Mesothelial cell of epicardium (in vitro differentiated cells): Measurements from ENCODE around the gene MAPK4. TPM values are rescaled to one million over a fixed set of nuclear protein-coding genes. Genes with fewer than 3 reads are reported as not detected.

ENCODE experiments used
- DNase-seq, 2 experiments: peaks; one replicate each; pipeline ENCODE4 v3.0.0; 2021; ENCODE audit warnings: low spot score in 2 of 2; ENCODE audit not compliant: unreplicated experiment in 2 of 2
- H3K27ac Mint-ChIP-seq: 2 replicates; pipeline ENCODE4 v1.8.0; 2021; ENCODE audit warnings: mixed read lengths
- H3K27me3 Mint-ChIP-seq: 2 replicates; pipeline ENCODE4 v1.8.0; 2021; ENCODE audit warnings: low read depth, mixed read lengths
- H3K36me3 Mint-ChIP-seq: 2 replicates; pipeline ENCODE4 v1.8.0; 2021; ENCODE audit warnings: mixed read lengths
- H3K4me1 Mint-ChIP-seq: 2 replicates; pipeline ENCODE4 v1.8.0; 2021; ENCODE audit warnings: mixed read lengths
- H3K4me3 Mint-ChIP-seq: 2 replicates; pipeline ENCODE4 v1.8.0; 2021; ENCODE audit warnings: mild to moderate bottlenecking, moderate library complexity, mixed read lengths
- H3K9me3 Mint-ChIP-seq: 2 replicates; pipeline ENCODE4 v1.8.0; 2021; ENCODE audit warnings: mixed read lengths
- CTCF ChIP-seq: fragments of 200-600 bp; sonication (generic); IDR thresholded peaks from one replicate; pipeline ENCODE4 v1.5.0; 2021; ENCODE audit warnings: antibody characterized with exemption; ENCODE audit not compliant: unreplicated experiment
- total RNA-seq: library from RNA; stranded (reverse); gene quantifications from 3 replicates; pipeline ENCODE4 v1.2.1, GENCODE V29; 2021

Gene MAPK4
- total RNA-seq, 1 donor from 2014 or later, result 6.3 TPM

- no peak for TF ChIP-seq CTCF
- no peaks in the 10 kb centered on the region for H3K27me3 Mint-ChIP-seq
- no peak overlapping the region for H3K4me3 Mint-ChIP-seq
- H3K4me1 Mint-ChIP-seq, result no peaks in the 10 kb centered on the region
- no peak for DNase-seq
- H3K36me3 Mint-ChIP-seq, result peaks cover 2% of the 10 kb centered on the region
- no peaks in the 10 kb centered on the region for H3K9me3 Mint-ChIP-seq
- no peak overlapping the region for H3K27ac Mint-ChIP-seq
These were observed 174.5 kb downstream of the MAPK4 start for GRCh38 chr18:50734342-50734741.

GRCh38 chr18:50734886-50735285 lies 175.0 kb downstream of the MAPK4 start:
- DNase-seq, result no peak
- H3K4me3 Mint-ChIP-seq, result no peak overlapping the region
- peaks cover 2% of the 10 kb centered on the region for H3K36me3 Mint-ChIP-seq
- H3K9me3 Mint-ChIP-seq, result no peaks in the 10 kb centered on the region
- H3K4me1 Mint-ChIP-seq, result no peaks in the 10 kb centered on the region
- no peaks in the 10 kb centered on the region for H3K27me3 Mint-ChIP-seq
- TF ChIP-seq CTCF, result no peak
- H3K27ac Mint-ChIP-seq, result no peak overlapping the region

GRCh38 chr18:50737127-50737526 lies 177.2 kb downstream of the MAPK4 start:
- Mint-ChIP-seq H3K27me3 (no peaks in the 10 kb centered on the region), H3K4me3 (no peak overlapping the region), H3K36me3 (no peaks in the 10 kb centered on the region), H3K27ac (no peak overlapping the region), H3K9me3 (no peaks in the 10 kb centered on the region), H3K4me1 (no peaks in the 10 kb centered on the region)
- no peak for TF ChIP-seq CTCF
- DNase-seq, result no peak

- Mint-ChIP-seq H3K27me3 (no peaks in the 10 kb centered on the region), H3K27ac (no peak overlapping the region), H3K36me3 (no peaks in the 10 kb centered on the region), H3K4me1 (no peaks in the 10 kb centered on the region), H3K9me3 (peaks cover under 1% of the 10 kb centered on the region), H3K4me3 (no peak overlapping the region)
- TF ChIP-seq CTCF, result no peak
- no peak for DNase-seq
These were observed 178.3 kb downstream of the MAPK4 start for GRCh38 chr18:50738098-50738757.

GRCh38 chr18:50742952-50743351 lies 183.1 kb downstream of the MAPK4 start:
- Mint-ChIP-seq H3K4me3 (no peak overlapping the region), H3K4me1 (peaks cover 21% of the 10 kb centered on the region), H3K36me3 (no peaks in the 10 kb centered on the region), H3K9me3 (peaks cover 12% of the 10 kb centered on the region), H3K27me3 (no peaks in the 10 kb centered on the region), H3K27ac (no peak overlapping the region)
- no peak for DNase-seq
- TF ChIP-seq CTCF, result no peak

GRCh38 chr18:50744253-50744652 lies 184.4 kb downstream of the MAPK4 start:
- no peak for DNase-seq
- no peaks in the 10 kb centered on the region for H3K36me3 Mint-ChIP-seq
- peaks cover 12% of the 10 kb centered on the region for H3K9me3 Mint-ChIP-seq
- H3K4me1 Mint-ChIP-seq, result peaks cover 34% of the 10 kb centered on the region
- no peak for TF ChIP-seq CTCF
- no peaks in the 10 kb centered on the region for H3K27me3 Mint-ChIP-seq
- no peak overlapping the region for H3K4me3 Mint-ChIP-seq
- H3K27ac Mint-ChIP-seq, result no peak overlapping the region
